Esophagus squamous epithelium (tissue), 5 donors: ENCODE measurements around the gene CRTAC1. TPM values are rescaled to one million over a fixed set of nuclear protein-coding genes. Genes with fewer than 3 reads are reported as not detected.

Experiments
- DNase-seq: peaks from one replicate; lab custom pipeline; 2025; lab: John Stamatoyannopoulos, UW
- H3K27ac ChIP-seq, 4 donors: fragments of 200-600 bp; sonication (generic); one replicate each; pipeline ENCODE4 v1.5.1; 2016 to 2019; ENCODE audit warnings: mild to moderate bottlenecking in 1 of 4
- H3K27me3 ChIP-seq, 4 donors: fragments of 200-600 bp; sonication (generic); 1 replicate in 3 of 4; 2 replicates in 1 of 4; pipeline versions ENCODE4 v1.5.1 to v1.6.0; 2017 to 2021; ENCODE audit warnings: antibody characterized with exemption in 1 of 4
- H3K36me3 ChIP-seq, 3 donors: fragments of 200-600 bp; sonication (generic); one replicate each; pipeline ENCODE4 v1.5.1; 2016 to 2019
- H3K4me1 ChIP-seq, 3 donors: fragments of 200-600 bp; sonication (generic); one replicate each; pipeline ENCODE4 v1.5.1; 2017 to 2019
- H3K4me3 ChIP-seq, 4 donors: fragments of 200-600 bp; sonication (generic); 1 replicate in 3 of 4; 2 replicates in 1 of 4; pipeline ENCODE4 v1.5.1; 2016 to 2019; ENCODE audit warnings: mild to moderate bottlenecking in 2 of 4, moderate library complexity in 1 of 4
- H3K9me3 ChIP-seq, 3 donors: fragments of 200-600 bp; sonication (generic); one replicate each; pipeline ENCODE4 v1.5.1; 2016 to 2019
- CTCF ChIP-seq, 6 experiments: fragments of 450-650 bp in 4 of 6; fragments of 200-600 bp in 2 of 6; sonication (generic) in 2 of 6; IDR thresholded peaks; one replicate each; pipeline ENCODE4 v1.5.1; 2016 to 2019; ENCODE audit warnings: antibody characterized with exemption in 6 of 6, mild to moderate bottlenecking in 4 of 6, moderate library complexity in 4 of 6
- POLR2A ChIP-seq, 4 donors: fragments of 450-650 bp; IDR thresholded peaks; one replicate each; pipeline ENCODE4 v1.6.1; 2017; ENCODE audit warnings: antibody characterized with exemption in 4 of 4, mild to moderate bottlenecking in 4 of 4, moderate library complexity in 3 of 4
- WGBS, 2 donors: methylation state at CpG; one replicate each; pipeline ENCODE4 v1.1.5; 2018; 5-methylcytosine and 5-hydroxymethylcytosine counted together
- intact Hi-C: fragments of 100-400 bp; cut with DNase I; formaldehyde crosslinking; loops from one replicate; pipeline ENCODE4 v1.15.0; 2022
- total RNA-seq, 4 donors: library from RNA; depleted of rRNA; stranded (reverse); fragments of >200 nt; gene quantifications; one replicate each; pipeline ENCODE4 v1.1.0, GENCODE V29; 2016
- donor health status: DM: yes; HTN: yes; CAD: no.

Gene CRTAC1
- total RNA-seq, 4 donors from 2014 or later, result 0.22 to 10.7 (median 2.5) TPM

- no peak overlapping the region for H3K4me3 ChIP-seq
- no peak for DNase-seq
- 63 to 71% methylated on average over 5 to 6 of the region's 6 CpGs for WGBS, 2 donors
- no peaks in the 10 kb centered on the region for H3K36me3 ChIP-seq
- peaks cover 19 to 35% (median 24%) of the 10 kb centered on the region in 3 donors for H3K4me1 ChIP-seq
- H3K27me3 ChIP-seq, result peaks cover 0 to 20% (median 0%) of the 10 kb centered on the region in 4 donors
- TF ChIP-seq POLR2A (IDR thresholded peaks at IDR 0.05) (no peak), CTCF (IDR thresholded peaks at IDR 0.05) (no peak)
- H3K27ac ChIP-seq, result no peak overlapping the region
- intact Hi-C loops, result loop anchor here (5.0 kb wide), 1 partner anchor 129 kb away; no protein-coding TSS in a partner anchor
- no peaks in the 10 kb centered on the region for H3K9me3 ChIP-seq
Observed at GRCh38 chr10:97913614-97914013, 116.8 kb downstream of the CRTAC1 start.

GRCh38 chr10:97913193-97913592 lies 117.2 kb downstream of the CRTAC1 start:
- H3K4me3 ChIP-seq, result no peak overlapping the region
- H3K9me3 ChIP-seq, result no peaks in the 10 kb centered on the region
- TF ChIP-seq POLR2A (IDR thresholded peaks at IDR 0.05) (no peak), CTCF (IDR thresholded peaks at IDR 0.05) (no peak)
- no peak for DNase-seq
- no peaks in the 10 kb centered on the region for H3K36me3 ChIP-seq
- 73 to 92% methylated on average over 2 of the region's 2 CpGs for WGBS, 2 donors
- peaks cover 19 to 35% (median 24%) of the 10 kb centered on the region in 3 donors for H3K4me1 ChIP-seq
- H3K27ac ChIP-seq, result no peak overlapping the region
- H3K27me3 ChIP-seq, result peaks cover 0 to 20% (median 0%) of the 10 kb centered on the region in 4 donors
- intact Hi-C loops, result loop anchor here (5.0 kb wide), 1 partner anchor 129 kb away; no protein-coding TSS in a partner anchor

- Histone ChIP-seq H3K27ac (no peak overlapping the region), H3K9me3 (no peaks in the 10 kb centered on the region), H3K27me3 (peaks cover 0 to 26% (median 0%) of the 10 kb centered on the region in 4 donors), H3K36me3 (no peaks in the 10 kb centered on the region), H3K4me1 (peaks cover 14 to 19% (median 15%) of the 10 kb centered on the region in 3 donors), H3K4me3 (no peak overlapping the region)
- TF ChIP-seq POLR2A (IDR thresholded peaks at IDR 0.05) (no peak), CTCF (IDR thresholded peaks at IDR 0.05) (no peak)
- WGBS, 2 donors, result 48 to 50% methylated on average over 2 to 5 of the region's 5 CpGs
- intact Hi-C loops, result loop anchor here (5.0 kb wide), 1 partner anchor 131 kb away; no protein-coding TSS in a partner anchor
- DNase-seq, result no peak
Observed at GRCh38 chr10:97911217-97911616, 119.2 kb downstream of the CRTAC1 start.

- TF ChIP-seq CTCF (IDR thresholded peaks at IDR 0.05) (no peak), POLR2A (IDR thresholded peaks at IDR 0.05) (no peak)
- no peak overlapping the region for H3K4me3 ChIP-seq
- no peak overlapping the region for H3K27ac ChIP-seq
- peaks cover 12 to 13% (median 13%) of the 10 kb centered on the region in 3 donors for H3K4me1 ChIP-seq
- H3K36me3 ChIP-seq, result no peaks in the 10 kb centered on the region
- intact Hi-C loops, result loop anchor here (5.0 kb wide), 1 partner anchor 132 kb away; no protein-coding TSS in a partner anchor
- no peaks in the 10 kb centered on the region for H3K9me3 ChIP-seq
- peaks cover 0 to 32% (median 0%) of the 10 kb centered on the region in 4 donors for H3K27me3 ChIP-seq
- 80% methylated on average over 1 of the region's 4 CpGs; no CpG with 5 or more reads in 1 of the 2 donors for WGBS, 2 donors
- DNase-seq, result no peak
Observed at GRCh38 chr10:97910661-97911060, 119.8 kb downstream of the CRTAC1 start.

GRCh38 chr10:97907830-97908229 lies 122.6 kb downstream of the CRTAC1 start:
- H3K27ac ChIP-seq, result no peak overlapping the region
- no CpG with 5 or more reads among the region's 12 CpGs for WGBS, 2 donors
- intact Hi-C loops, result no loop called here
- no peaks in the 10 kb centered on the region for H3K9me3 ChIP-seq
- H3K36me3 ChIP-seq, result no peaks in the 10 kb centered on the region
- H3K27me3 ChIP-seq, result peaks cover 0 to 29% (median 0%) of the 10 kb centered on the region in 4 donors
- no peak for TF ChIP-seq CTCF (IDR thresholded peaks at IDR 0.05)
- TF ChIP-seq POLR2A (IDR thresholded peaks at IDR 0.05), result no peak
- no peaks in the 10 kb centered on the region for H3K4me1 ChIP-seq
- no peak overlapping the region for H3K4me3 ChIP-seq
- DNase-seq, result no peak
